Ovary (tissue), 9 donors: ENCODE results near the gene CACNA1S. TPM values are rescaled to one million over a fixed set of nuclear protein-coding genes. Genes with fewer than 3 reads are reported as not detected.

Experiments used
- DNase-seq, 5 donors: peaks; one replicate each; pipeline ENCODE4 v3.0.0-alpha.2; 2019 to 2020
- H3K27ac ChIP-seq, 2 donors: fragments of 200-600 bp; one replicate each; pipeline versions ENCODE4 v1.5.1 to v1.8.0; 2019 to 2022
- H3K27me3 ChIP-seq: fragments of 200-600 bp; one replicate; pipeline ENCODE4 v1.8.0; 2022
- H3K36me3 ChIP-seq: fragments of 200-600 bp; sonication (generic); one replicate; pipeline ENCODE4 v1.5.1; 2019
- H3K4me1 ChIP-seq: one replicate; pipeline ENCODE4 v1.8.1; 2013; ENCODE audit warnings: mild to moderate bottlenecking, moderate library complexity; ENCODE audit not compliant: insufficient read depth
- H3K4me3 ChIP-seq: fragments of 200-600 bp; sonication (generic); one replicate; pipeline ENCODE4 v1.5.1; 2017
- H3K9me3 ChIP-seq, 2 donors: fragments of 200-600 bp in 1 of 2; sonication (generic) in 1 of 2; one replicate each; pipeline versions ENCODE4 v1.5.1 to v1.8.1; 2013 to 2019; ENCODE audit warnings: mild to moderate bottlenecking in 1 of 2, moderate library complexity in 1 of 2
- CTCF ChIP-seq, 3 donors: fragments of 450-650 bp in 2 of 3; fragments of 200-600 bp in 1 of 3; IDR thresholded peaks; one replicate each; pipeline versions ENCODE4 v1.5.1 to v1.8.0; 2016 to 2022; ENCODE audit warnings: antibody characterized with exemption in 3 of 3, mild to moderate bottlenecking in 1 of 3
- EP300 ChIP-seq: sonication (generic); formaldehyde crosslinking; IDR thresholded peaks from one replicate; pipeline ENCODE4 v1.6.1; 2017; ENCODE audit warnings: antibody characterized with exemption
- POLR2A ChIP-seq: fragments of 450-650 bp; IDR thresholded peaks from one replicate; pipeline ENCODE4 v1.6.1; 2017; ENCODE audit warnings: antibody characterized with exemption, mild to moderate bottlenecking, moderate library complexity
- WGBS, 3 donors: extraction: QIAGEN DNeasy Blood & Tissue Kit in 1 of 3; methylation state at CpG; one replicate each; pipeline versions ENCODE4 v1.1.5 to v1.1.7; 2013 to 2017; 5-methylcytosine and 5-hydroxymethylcytosine counted together
- intact Hi-C, 4 donors: fragments of 100-400 bp; cut with DNase I; formaldehyde crosslinking; loops; one replicate each; pipeline versions ENCODE4 v1.11.0 to v1.15.1; 2022 to 2023
- polyA plus RNA-seq, 2 donors: library from polyadenylated mRNA; stranded (reverse); fragments of 200-250 nt in 1 of 2; fragments of 350-450 nt in 1 of 2; fragmentation: Illumina TruSeq in 1 of 2; extraction: RNeasy Lipid Tissue Mini Kit (QIAGEN cat#74804) in 1 of 2; gene quantifications; one replicate each; pipeline ENCODE4 v1.2.3, GENCODE V29; 2013 to 2014
- total RNA-seq, 7 donors: library from RNA; depleted of rRNA in 2 of 7; stranded (reverse); fragments of >200 nt in 2 of 7; fragmentation: NEBNext Ultra II Directional in 3 of 7; extraction: Animal tissue kit (Norgen Biotek cat#: 25700) in 3 of 7; gene quantifications; one replicate each; pipeline versions ENCODE4 v1.1.0 to v1.2.4, GENCODE V29; 2016 to 2023
- donor health status: DM: no; HTN: no; CAD: no; lungs with moderate emphysema.
- donor health status: DM: no; HTN: no; CAD: no.
- donor health status: Bipolar disorder and iron deficiency.
- donor health status: DM: yes; HTN: yes; CAD: no.
- donor health status: DM: no; HTN: no; CAD: no.
- donor health status: DM: yes; HTN: yes; CAD: no.

CACNA1S gene
- total and polyA plus RNA-seq, 9 donors: 0.01 to 0.05 (median 0.05) TPM; not detected in 6

GRCh38 chr1:201100169-201100930, 11.9 kb downstream of the CACNA1S start:
- Histone ChIP-seq H3K36me3 (no peaks in the 10 kb centered on the region), H3K9me3 (no peaks in the 10 kb centered on the region), H3K4me3 (no peak overlapping the region), H3K27me3 (no peaks in the 10 kb centered on the region), H3K4me1 (no peaks in the 10 kb centered on the region), H3K27ac (no peak overlapping the region)
- DNase-seq: no peak
- TF ChIP-seq EP300: no peak
- no peak for TF ChIP-seq POLR2A
- TF ChIP-seq CTCF (IDR thresholded peaks at IDR 0.05): no peak
- intact Hi-C loops: no loop called here
- WGBS, 3 donors: 92 to 97% (median 94%) methylated on average over 12 of the region's 12 CpGs

- whole genome bisulfite sequencing, 3 donors: 58 to 61% (median 60%) methylated on average over 5 of the region's 5 CpGs
- DNase-seq: no peak
- H3K27me3 ChIP-seq: no peaks in the 10 kb centered on the region
Observed at GRCh38 chr1:201098992-201099677, 13.1 kb downstream of the CACNA1S start.

DNA sequence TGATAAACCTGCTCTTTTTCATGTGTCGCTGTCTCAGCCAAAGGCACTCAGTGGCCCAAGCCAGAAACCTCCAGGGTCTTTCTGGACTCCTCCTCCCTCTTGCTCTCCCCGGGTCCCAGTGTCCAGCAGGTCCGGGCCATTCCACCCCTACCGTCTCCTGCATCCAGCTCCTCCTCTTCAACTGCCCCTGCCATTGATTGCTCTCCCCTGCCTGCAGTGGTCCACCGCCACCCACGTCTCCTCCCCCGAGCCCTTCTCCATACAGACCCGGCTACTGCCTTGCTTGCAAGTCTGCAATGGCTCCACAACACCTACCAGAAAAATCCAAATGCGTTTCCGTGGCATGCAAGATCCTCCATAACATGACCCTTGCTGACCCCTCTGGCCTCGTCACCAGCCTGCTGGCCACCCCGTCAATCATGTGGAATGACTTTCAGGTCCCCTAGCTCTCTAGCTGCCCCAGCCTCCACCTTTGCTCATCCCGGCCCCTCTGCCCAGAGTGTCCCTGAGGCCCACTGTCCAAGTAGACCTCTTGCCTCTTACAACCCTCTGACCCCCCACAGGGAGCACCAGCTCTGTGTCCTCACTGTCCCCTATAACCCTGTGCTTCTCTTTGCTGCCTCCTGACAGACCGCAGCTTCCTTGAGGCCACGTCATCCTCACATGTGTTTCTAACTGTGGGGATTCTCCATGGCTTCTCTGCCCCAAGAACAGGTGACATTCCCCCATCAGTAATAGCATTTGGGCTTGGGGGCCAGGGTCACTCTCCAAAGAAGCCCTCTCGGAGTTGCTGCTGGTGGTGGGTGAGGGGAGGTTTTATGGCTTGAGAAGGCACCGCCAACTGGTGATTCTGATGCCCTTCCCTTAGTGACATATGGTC, 15.0 kb downstream of the CACNA1S start:
- intact Hi-C loops: no loop called here
- Histone ChIP-seq H3K36me3 (no peaks in the 10 kb centered on the region), H3K27me3 (no peaks in the 10 kb centered on the region), H3K27ac (no peak overlapping the region), H3K9me3 (no peaks in the 10 kb centered on the region), H3K4me1 (no peaks in the 10 kb centered on the region), H3K4me3 (no peak overlapping the region)
- 64 to 74% (median 73%) methylated on average over 17 of the region's 17 CpGs for WGBS, 3 donors
- no peak for DNase-seq
- no peak for TF ChIP-seq POLR2A
- no peak for TF ChIP-seq CTCF (IDR thresholded peaks at IDR 0.05)
- no peak for TF ChIP-seq EP300

More at GRCh38 chr1:201098992-201099677, 13.1 kb downstream of the CACNA1S start:
- H3K4me1 ChIP-seq: no peaks in the 10 kb centered on the region
- no peak overlapping the region for H3K4me3 ChIP-seq
- no peak for TF ChIP-seq POLR2A
- TF ChIP-seq EP300: no peak
- no peak for TF ChIP-seq CTCF (IDR thresholded peaks at IDR 0.05)
- intact Hi-C loops: no loop called here
- no peaks in the 10 kb centered on the region for H3K36me3 ChIP-seq
- H3K9me3 ChIP-seq: no peaks in the 10 kb centered on the region
- H3K27ac ChIP-seq: no peak overlapping the region

GRCh38 chr1:201096041-201096461, 16.2 kb downstream of the CACNA1S start:
- intact Hi-C loops: no loop called here
- Histone ChIP-seq H3K27ac (no peak overlapping the region), H3K9me3 (no peaks in the 10 kb centered on the region), H3K4me1 (no peaks in the 10 kb centered on the region), H3K36me3 (no peaks in the 10 kb centered on the region), H3K4me3 (no peak overlapping the region), H3K27me3 (no peaks in the 10 kb centered on the region)
- 79 to 83% (median 80%) methylated on average over 5 of the region's 5 CpGs for WGBS, 3 donors
- no peak for DNase-seq
- TF ChIP-seq EP300: no peak
- no peak for TF ChIP-seq POLR2A
- TF ChIP-seq CTCF (IDR thresholded peaks at IDR 0.05): no peak
